Large intestine (tissue), 3 donors: ENCODE data around the gene PXDC1. TPM values are rescaled to one million over a fixed set of nuclear protein-coding genes. Genes with fewer than 3 reads are reported as not detected.
"Not testable (repeated sequence)": the region's sequence is repeated elsewhere in the genome, so short reads cannot be mapped to it uniquely, and the experiment has no call there.

ENCODE experiments used
- DNase-seq, 2 donors: peaks; one replicate each; pipeline versions ENCODE4 v3.0.0 to v3.0.0-alpha.2; 2013
- H3K27ac ChIP-seq: one replicate; pipeline ENCODE4 v1.5.1; 2013; ENCODE audit warnings: low read length
- H3K27me3 ChIP-seq: 2 replicates; pipeline ENCODE4 v1.6.1; 2013; ENCODE audit warnings: low read length; ENCODE audit not compliant: control insufficient read depth, insufficient read depth
- H3K36me3 ChIP-seq: 2 replicates; pipeline ENCODE4 v1.6.1; 2013; ENCODE audit warnings: low read length; ENCODE audit not compliant: control insufficient read depth, insufficient read depth
- H3K4me1 ChIP-seq: one replicate; pipeline ENCODE4 v1.6.1; 2013; ENCODE audit warnings: low read length; ENCODE audit not compliant: control insufficient read depth, insufficient read depth
- H3K4me3 ChIP-seq: one replicate; pipeline ENCODE4 v1.5.1; 2013; ENCODE audit warnings: low read length
- H3K9me3 ChIP-seq: one replicate; pipeline ENCODE4 v1.6.1; 2013; ENCODE audit warnings: mild to moderate bottlenecking, low read depth, low read length, moderate library complexity; ENCODE audit not compliant: control insufficient read depth
- WGBS: methylation state at CpG from one replicate; pipeline ENCODE4 v1.1.5; 2013; ENCODE audit warnings: low lambda C conversion rate; ENCODE audit not compliant: insufficient coverage; 5-methylcytosine and 5-hydroxymethylcytosine counted together
- polyA plus RNA-seq: library from polyadenylated mRNA; unstranded; fragments of 120-200 nt; gene quantifications from one replicate; pipeline ENCODE4 v1.2.1, GENCODE V29; 2013

PXDC1 gene
- polyA plus RNA-seq, 1 donor, result 52.3 TPM

DNA sequence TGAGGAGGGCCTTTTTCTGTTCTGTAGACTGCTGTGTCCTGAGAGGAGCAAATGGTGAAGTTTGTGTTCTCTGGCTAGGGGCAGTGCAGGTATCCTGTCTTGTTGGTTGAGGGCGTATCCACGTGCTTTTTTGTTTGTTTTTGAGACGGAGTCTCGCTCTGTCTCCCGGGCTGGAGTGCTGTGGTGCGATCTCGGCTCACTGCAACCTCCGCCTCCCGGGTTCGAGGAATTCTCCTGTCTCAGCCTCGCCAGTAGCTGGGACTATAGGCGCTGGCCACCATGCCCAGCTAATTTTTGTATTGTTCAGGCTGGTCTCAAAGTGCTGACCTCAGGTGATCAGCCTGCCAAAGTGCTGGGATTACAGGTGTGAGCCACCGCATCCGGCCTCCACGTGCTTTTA lies 10.8 kb upstream of the PXDC1 start:
- Histone ChIP-seq H3K4me1 (no peaks in the 10 kb centered on the region), H3K27ac (no peak overlapping the region), H3K27me3 (no peaks in the 10 kb centered on the region), H3K4me3 (no peak overlapping the region), H3K9me3 (peaks cover 9% of the 10 kb centered on the region), H3K36me3 (no peaks in the 10 kb centered on the region)
- DNase-seq, result no peak
- no CpG with 5 or more reads among the region's 15 CpGs for WGBS

DNA sequence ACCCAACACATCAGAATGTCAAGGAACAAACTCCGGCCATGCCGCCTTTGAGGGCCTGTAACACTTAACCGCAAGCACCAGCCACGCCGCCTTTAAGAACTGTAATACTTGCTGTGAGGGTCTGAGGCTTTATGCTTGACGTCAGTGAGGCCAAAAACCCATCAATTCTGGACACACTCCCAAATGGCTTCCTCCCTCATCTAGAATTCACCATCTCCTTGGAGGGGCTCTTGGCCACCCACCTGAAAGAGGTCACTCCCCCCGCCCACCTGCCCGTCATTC lies 10.4 kb upstream of the PXDC1 start:
- WGBS, result no CpG with 5 or more reads among the region's 8 CpGs
- DNase-seq, result no peak

DNA sequence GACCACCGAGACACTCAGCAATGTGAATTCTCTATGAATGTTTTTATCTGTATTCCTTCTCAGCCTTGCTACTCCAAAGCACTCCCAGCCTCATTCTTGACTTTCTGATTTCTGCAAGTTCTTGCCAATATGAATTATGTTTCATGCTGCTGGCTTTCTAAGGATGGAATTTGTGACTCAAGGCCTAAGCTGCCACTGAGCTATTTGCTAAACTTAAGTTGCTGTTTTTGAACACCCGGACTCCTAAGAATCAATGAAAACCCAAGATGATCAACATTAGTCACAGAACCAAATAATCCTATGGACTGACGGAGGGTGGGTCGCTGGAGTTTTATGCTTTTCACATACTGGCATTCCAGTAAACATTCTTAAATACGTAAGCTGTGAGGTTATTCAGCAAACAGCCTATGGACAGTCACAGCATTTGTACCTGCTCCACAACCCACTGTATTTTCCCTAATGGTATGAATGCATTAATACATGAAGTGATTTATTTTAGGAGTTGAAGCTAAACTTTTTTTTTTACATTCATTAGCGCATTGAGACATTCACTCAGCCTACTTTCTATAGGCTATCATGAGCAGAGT lies 8.2 kb upstream of the PXDC1 start:
- Histone ChIP-seq H3K27me3 (no peaks in the 10 kb centered on the region), H3K4me3 (no peak overlapping the region), H3K36me3 (no peaks in the 10 kb centered on the region), H3K4me1 (no peaks in the 10 kb centered on the region), H3K9me3 (peaks cover 9% of the 10 kb centered on the region), H3K27ac (no peak overlapping the region)
- WGBS, result no CpG with 5 or more reads among the region's 6 CpGs
- DNase-seq, result no peak

More for the DNA sequence above, 10.4 kb upstream of the PXDC1 start:
- Histone ChIP-seq H3K4me1 (no peaks in the 10 kb centered on the region), H3K27me3 (no peaks in the 10 kb centered on the region), H3K36me3 (no peaks in the 10 kb centered on the region), H3K9me3 (peaks cover 9% of the 10 kb centered on the region), H3K4me3 (no peak overlapping the region), H3K27ac (no peak overlapping the region)

DNA sequence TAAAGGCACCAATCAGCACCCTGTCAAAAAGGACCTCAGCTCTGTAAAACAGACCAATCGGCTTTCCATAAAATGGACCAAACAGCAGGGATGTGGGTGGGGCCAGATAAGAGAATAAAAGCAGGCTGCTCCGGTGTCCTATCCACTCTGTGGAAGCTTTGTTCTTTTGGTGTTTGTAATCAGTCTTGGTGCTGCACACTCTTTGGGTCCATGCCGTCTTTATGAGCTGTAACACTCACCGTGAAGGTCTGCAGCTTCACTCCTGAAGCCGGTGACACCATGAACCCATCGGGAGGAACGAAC lies 7.3 kb upstream of the PXDC1 start:
- Histone ChIP-seq H3K4me1 (no peaks in the 10 kb centered on the region), H3K9me3 (peaks cover 9% of the 10 kb centered on the region), H3K4me3 (no peak overlapping the region), H3K36me3 (no peaks in the 10 kb centered on the region), H3K27ac (no peak overlapping the region), H3K27me3 (no peaks in the 10 kb centered on the region)
- no peak for DNase-seq
- WGBS, result no CpG with 5 or more reads among the region's 7 CpGs

DNA sequence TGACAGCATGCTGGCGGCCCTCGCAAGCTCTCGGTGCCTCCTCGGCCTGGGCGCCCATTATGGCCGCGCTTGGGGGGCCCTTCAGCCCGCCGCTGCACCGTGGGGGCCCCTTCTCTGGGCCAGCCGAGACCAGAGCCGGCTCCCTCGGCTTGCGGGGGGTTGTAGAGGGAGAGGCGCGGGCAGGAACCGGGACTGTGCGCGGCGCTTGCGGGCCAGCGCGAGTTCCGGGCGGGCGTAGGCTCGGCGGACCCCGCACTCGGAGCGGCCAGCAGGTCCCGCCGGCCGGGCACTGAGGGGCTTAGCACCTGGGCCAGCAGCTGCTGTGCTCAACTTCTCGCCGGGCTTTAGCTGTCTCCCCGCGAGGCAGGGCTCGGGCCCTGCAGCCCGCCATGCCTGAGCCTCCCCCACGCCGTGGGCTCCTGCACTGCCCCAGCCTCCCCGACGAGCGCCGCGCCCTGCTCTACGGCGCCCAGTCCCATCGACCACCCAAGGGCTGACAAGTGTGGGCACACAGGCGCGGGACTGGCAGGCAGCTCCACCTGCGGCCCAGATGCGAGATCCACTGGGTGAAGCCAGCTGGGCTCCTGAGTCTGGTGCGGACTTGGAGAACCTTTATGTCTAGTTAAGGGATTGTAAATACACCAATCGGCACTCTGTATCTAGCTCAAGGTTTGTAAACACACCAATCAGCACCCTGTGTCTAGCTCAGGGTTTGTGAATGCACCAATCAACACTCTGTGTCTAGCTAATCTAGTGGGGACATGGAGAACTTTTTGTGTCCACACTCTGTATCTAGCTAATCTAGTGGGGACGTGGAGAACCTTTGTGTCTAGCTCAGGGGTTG lies 6.7 kb upstream of the PXDC1 start:
- not testable (repeated sequence) for H3K9me3 ChIP-seq, DNase-seq, H3K36me3 ChIP-seq, H3K4me1 ChIP-seq, H3K27me3 ChIP-seq, H3K27ac ChIP-seq, H3K4me3 ChIP-seq
- no CpG with 5 or more reads among the region's 57 CpGs for WGBS

DNA sequence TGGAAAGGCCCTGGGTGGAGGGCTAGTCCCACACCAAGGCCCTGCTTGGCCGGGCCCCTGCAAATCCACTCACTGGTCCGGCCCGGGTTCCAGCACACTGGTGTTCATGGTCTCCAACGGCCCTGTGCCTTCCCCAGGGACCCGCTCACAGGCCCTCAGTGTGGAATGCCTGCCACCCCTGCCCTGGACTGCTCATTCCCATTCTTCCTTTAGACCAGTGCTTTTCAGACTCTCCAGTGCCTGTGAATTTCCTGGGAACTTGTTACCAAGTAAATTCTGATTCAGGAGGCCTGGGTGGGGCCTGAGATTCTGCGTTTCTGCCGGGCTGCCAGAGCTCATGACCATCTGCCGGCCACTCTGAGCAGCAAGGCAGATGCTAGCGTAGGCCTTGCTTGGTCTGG lies 5.7 kb upstream of the PXDC1 start:
- DNase-seq, result no peak
- Histone ChIP-seq H3K27ac (no peak overlapping the region), H3K4me1 (peaks cover 6% of the 10 kb centered on the region), H3K36me3 (no peaks in the 10 kb centered on the region), H3K27me3 (no peaks in the 10 kb centered on the region), H3K9me3 (peaks cover 9% of the 10 kb centered on the region), H3K4me3 (no peak overlapping the region)
- WGBS, result no CpG with 5 or more reads among the region's 9 CpGs

DNA sequence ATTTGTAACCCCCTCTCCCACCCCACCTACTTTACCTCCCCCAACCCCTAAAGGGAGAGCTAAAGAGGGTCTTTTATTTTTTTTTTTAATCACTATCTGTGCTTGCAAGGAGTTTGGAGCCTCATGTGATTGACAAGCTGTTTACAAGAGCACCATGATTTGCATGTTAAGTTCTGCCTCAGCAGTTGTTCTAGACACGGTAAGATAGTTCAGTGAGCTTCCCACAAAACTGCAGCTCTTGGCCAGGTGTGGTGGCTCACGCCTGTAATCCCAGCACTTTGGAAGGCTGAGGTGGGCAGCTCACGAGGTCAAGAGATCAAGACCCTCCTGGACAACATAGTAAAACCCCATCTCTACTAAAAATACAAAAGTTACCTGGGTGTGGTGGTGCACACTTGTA lies 5.0 kb upstream of the PXDC1 start:
- DNase-seq, result no peak
- Histone ChIP-seq H3K36me3 (no peaks in the 10 kb centered on the region), H3K27me3 (no peaks in the 10 kb centered on the region), H3K27ac (no peak overlapping the region), H3K9me3 (peaks cover 6% of the 10 kb centered on the region), H3K4me3 (no peak overlapping the region), H3K4me1 (peaks cover 6% of the 10 kb centered on the region)
- no CpG with 5 or more reads among the region's 3 CpGs for WGBS

DNA sequence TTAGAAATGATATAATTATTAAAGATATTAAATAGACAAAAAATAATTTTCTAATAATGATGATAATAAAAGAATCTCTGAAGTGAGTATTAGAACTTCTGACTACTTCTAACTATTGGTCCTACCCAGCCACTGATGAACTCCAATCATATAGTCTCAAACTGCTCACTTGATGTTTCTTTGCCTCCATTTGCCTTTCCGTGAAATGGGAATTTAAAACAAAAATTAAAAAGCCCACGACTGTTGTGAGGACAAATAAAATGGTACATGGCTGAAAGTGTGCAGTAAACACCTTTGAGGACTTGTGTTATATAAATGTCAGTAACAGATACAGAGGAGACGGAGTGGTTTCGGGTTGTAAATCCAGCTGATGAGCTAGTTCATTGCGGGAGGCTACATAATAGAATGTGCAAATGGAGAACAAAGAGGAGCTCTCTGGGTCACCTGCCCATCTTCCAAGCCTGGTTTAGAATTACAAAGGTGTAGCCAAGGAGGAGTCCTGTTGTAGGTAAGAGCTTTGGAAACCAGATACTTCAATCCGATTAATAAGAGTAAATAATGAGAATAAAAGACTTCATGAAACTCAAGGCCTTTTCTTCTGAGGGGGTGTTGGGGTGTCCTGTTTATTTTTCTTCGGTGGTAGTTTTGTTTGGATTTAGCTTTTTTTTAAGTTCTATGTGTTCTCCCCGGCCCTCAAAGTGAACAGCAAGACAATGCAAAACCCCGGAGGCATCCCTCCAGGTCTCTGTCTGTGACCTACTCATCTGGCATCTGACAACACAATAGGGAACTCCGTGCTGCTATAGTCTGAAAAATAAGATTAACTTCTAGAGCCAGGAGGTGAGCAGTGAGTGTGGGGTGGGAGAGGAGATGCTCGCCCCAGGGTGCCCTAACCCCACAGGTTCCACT lies 4.4 kb upstream of the PXDC1 start:
- Histone ChIP-seq H3K27ac (no peak overlapping the region), H3K4me1 (peaks cover 6% of the 10 kb centered on the region), H3K36me3 (no peaks in the 10 kb centered on the region), H3K27me3 (no peaks in the 10 kb centered on the region), H3K9me3 (peaks cover 4% of the 10 kb centered on the region), H3K4me3 (no peak overlapping the region)
- DNase-seq, result no peak
- no CpG with 5 or more reads among the region's 11 CpGs for WGBS

DNA sequence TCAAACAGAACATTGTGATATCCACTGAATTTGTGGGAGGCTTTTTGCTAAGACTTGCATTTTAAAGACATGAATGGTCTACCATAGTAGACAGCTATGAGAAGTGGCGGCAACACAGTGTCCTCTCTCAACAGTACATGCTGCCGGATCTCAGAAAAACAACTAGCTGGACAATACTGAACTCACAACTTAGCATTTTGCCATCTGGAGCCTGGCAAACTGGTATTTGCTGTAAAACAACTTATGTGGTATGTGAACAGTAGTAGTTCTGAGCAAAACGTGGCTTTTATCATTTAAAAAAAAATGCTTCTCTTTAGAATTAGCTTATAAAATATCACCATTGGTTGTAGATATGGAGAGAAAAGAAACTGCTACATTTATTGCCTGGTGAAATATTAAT lies 3.3 kb upstream of the PXDC1 start:
- no CpG with 5 or more reads among the region's 3 CpGs for WGBS
- no peak overlapping the region for H3K27ac ChIP-seq

DNA sequence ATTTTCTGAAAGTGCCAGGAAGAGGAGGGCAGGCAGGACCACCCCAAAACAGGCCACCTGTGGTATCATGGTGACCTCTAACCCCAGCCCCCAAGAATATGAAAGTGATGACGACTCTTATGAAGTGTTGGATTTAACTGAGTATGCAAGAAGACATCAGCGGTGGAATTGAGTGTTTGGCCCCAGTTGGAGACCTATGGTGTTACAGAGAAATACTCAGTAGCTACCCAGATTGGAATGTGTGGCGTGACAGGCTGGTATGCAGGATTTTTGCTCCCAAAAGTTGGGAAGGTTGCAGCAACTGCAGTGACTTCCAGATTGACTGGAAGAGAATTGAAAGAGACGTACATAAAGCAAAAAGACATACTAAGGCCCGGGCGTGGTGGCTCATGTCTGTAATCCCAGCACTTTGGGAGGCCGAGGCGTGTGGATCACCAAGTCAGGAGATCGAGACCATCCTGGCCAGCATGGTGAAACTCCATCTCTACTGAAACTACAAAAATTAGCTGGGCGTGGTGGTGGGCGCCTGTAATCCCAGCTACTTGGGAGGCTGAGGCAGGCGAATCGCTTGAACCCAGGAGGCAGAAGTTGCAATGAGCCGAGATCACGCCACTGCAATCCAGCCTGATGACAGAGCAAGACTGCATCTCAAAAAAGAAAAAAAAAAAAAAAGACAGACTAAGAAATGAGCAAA lies 2.7 kb upstream of the PXDC1 start:
- H3K4me1 ChIP-seq, result peaks cover 13% of the 10 kb centered on the region
- H3K27me3 ChIP-seq, H3K4me3 ChIP-seq, H3K27ac ChIP-seq, DNase-seq, H3K36me3 ChIP-seq, H3K9me3 ChIP-seq: not testable (repeated sequence)
- 96% methylated on average over 5 of the region's 15 CpGs for WGBS

More for the DNA sequence above, 3.3 kb upstream of the PXDC1 start:
- Histone ChIP-seq H3K27me3 (no peaks in the 10 kb centered on the region), H3K4me1 (peaks cover 8% of the 10 kb centered on the region), H3K4me3 (no peak overlapping the region), H3K9me3 (peaks cover 4% of the 10 kb centered on the region), H3K36me3 (no peaks in the 10 kb centered on the region)
- no peak for DNase-seq
